GM18858 (cell line): ENCODE data around the gene HOXB8.

Source experiments
- ATAC-seq: cut with Tn5 transposase; IDR thresholded peaks from one replicate; pipeline ENCODE4 v1.9.1; 2021; ENCODE audit not compliant: unreplicated experiment

The HOXB8 gene

GRCh38 chr17:48611213-48611612, 3.9 kb downstream of the HOXB8 start:
- no peak for ATAC-seq

GRCh38 chr17:48610282-48611211, 4.5 kb downstream of the HOXB8 start, which contains the start of gene HOXB7:
TSS of gene HOXB7 (minus strand) at chr17:48611017. CDS start at chr17:48610918, 99 bp downstream.
- no peak for ATAC-seq

- ATAC-seq: no peak
Measured at GRCh38 chr17:48609759-48610281, 5.3 kb downstream of the HOXB8 start.

GRCh38 chr17:48609033-48609432, 6.1 kb downstream of the HOXB8 start:
- no peak for ATAC-seq

- no peak for ATAC-seq
Measured at GRCh38 chr17:48608494-48608834, 6.6 kb downstream of the HOXB8 start.

GRCh38 chr17:48606892-48607614, 8.0 kb downstream of the HOXB8 start:
- ATAC-seq: no peak

GRCh38 chr17:48605991-48606891, 8.9 kb downstream of the HOXB8 start:
- ATAC-seq: no peak

GRCh38 chr17:48605409-48605919, 9.6 kb downstream of the HOXB8 start:
- no peak for ATAC-seq

- ATAC-seq: no peak
Measured at GRCh38 chr17:48604770-48605329, 10.2 kb downstream of the HOXB8 start, which contains the start of gene HOXB6. TSS of gene HOXB6 (minus strand) at chr17:48604986. CDS start at chr17:48598150, 6,836 bp downstream.

GRCh38 chr17:48603959-48604769, 10.9 kb downstream of the HOXB8 start:
- ATAC-seq: no peak

GRCh38 chr17:48601539-48602425, 13.3 kb downstream of the HOXB8 start:
- ATAC-seq: no peak

GRCh38 chr17:48601207-48601538, 13.9 kb downstream of the HOXB8 start:
- no peak for ATAC-seq

GRCh38 chr17:48600244-48601098, 14.6 kb downstream of the HOXB8 start:
- ATAC-seq: no peak

GRCh38 chr17:48599354-48599753, 15.7 kb downstream of the HOXB8 start:
- ATAC-seq: no peak

GRCh38 chr17:48598736-48599135, 16.4 kb downstream of the HOXB8 start:
- no peak for ATAC-seq

- no peak for ATAC-seq
Measured at GRCh38 chr17:48597778-48598631, 17.1 kb downstream of the HOXB8 start.

- no peak for ATAC-seq
Measured at GRCh38 chr17:48597528-48597777, 17.6 kb downstream of the HOXB8 start.
